HepG2 (cell line): Measurements from ENCODE around the gene ZNF628. TPM values are rescaled to one million over a fixed set of nuclear protein-coding genes. Genes with fewer than 3 reads are reported as not detected.

ENCODE experiments used
- BCL6 ChIP-seq: IDR thresholded peaks from 2 replicates; pipeline ENCODE4 v1.6.1; 2016; ENCODE audit warnings: missing genetic modification reagents, missing compliant biosample characterization
- GZF1 ChIP-seq: sonication (generic); formaldehyde crosslinking; IDR thresholded peaks from 2 replicates; pipeline ENCODE4 v1.5.1; 2020; ENCODE audit warnings: mild to moderate bottlenecking, missing genetic modification reagents
- KAT8 ChIP-seq: IDR thresholded peaks from 2 replicates; pipeline ENCODE4 v1.6.1; 2016; ENCODE audit warnings: missing genetic modification reagents, missing compliant biosample characterization
- MLLT10 ChIP-seq: sonication (generic); formaldehyde crosslinking; IDR thresholded peaks from 2 replicates; pipeline ENCODE4 v1.4.0; 2020; ENCODE audit warnings: missing genetic modification reagents
- PITX1 ChIP-seq: sonication (generic); formaldehyde crosslinking; IDR thresholded peaks from 2 replicates; pipeline ENCODE4 v1.5.1; 2020; ENCODE audit warnings: mild to moderate bottlenecking, missing genetic modification reagents
- RNF2 ChIP-seq: fragments of 450-650 bp; conservative IDR thresholded peaks from 2 replicates; pipeline ENCODE4 v1.6.1; 2016; ENCODE audit warnings: low read depth
- SALL2 ChIP-seq: sonication (generic); formaldehyde crosslinking; IDR thresholded peaks from 2 replicates; pipeline ENCODE4 v1.8.1; 2023; ENCODE audit warnings: mild to moderate bottlenecking, missing genetic modification reagents, inconsistent platforms
- SIX4 ChIP-seq: sonication (generic); formaldehyde crosslinking; IDR thresholded peaks from 2 replicates; pipeline ENCODE4 v1.4.0; 2020; ENCODE audit warnings: missing genetic modification reagents
- SOX13 ChIP-seq, 3 experiments: fragments of 450-650 bp in 1 of 3; sonication (generic) in 1 of 3; formaldehyde crosslinking in 1 of 3; IDR thresholded peaks in 2 of 3; conservative IDR thresholded peaks in 1 of 3; 2 replicates each; pipeline versions ENCODE4 v1.5.0 to v1.6.1; 2016 to 2020; ENCODE audit warnings: antibody characterized with exemption in 1 of 3, mild to moderate bottlenecking in 1 of 3, missing compliant biosample characterization in 1 of 3, missing genetic modification reagents in 1 of 3, moderate library complexity in 1 of 3
- U2AF2 ChIP-seq: fragments of 200-400 bp; formaldehyde crosslinking; IDR thresholded peaks from 2 replicates; pipeline ENCODE4 v1.6.1; 2017; ENCODE audit warnings: low read depth, mild to moderate bottlenecking, low read length
- ZFP90 ChIP-seq: sonication (generic); formaldehyde crosslinking; IDR thresholded peaks from 2 replicates; pipeline ENCODE4 v1.8.0; 2022; ENCODE audit warnings: missing genetic modification reagents, mild to moderate bottlenecking, inconsistent platforms, borderline replicate concordance
- ZNF446 ChIP-seq: sonication (generic); formaldehyde crosslinking; IDR thresholded peaks from 2 replicates; pipeline ENCODE4 v1.5.0; 2020; ENCODE audit warnings: mild to moderate bottlenecking, missing genetic modification reagents
- ZNF562 ChIP-seq: sonication (generic); formaldehyde crosslinking; IDR thresholded peaks from 2 replicates; pipeline ENCODE4 v1.8.0; 2022; ENCODE audit warnings: missing genetic modification reagents, borderline replicate concordance
- ZNF766 ChIP-seq: sonication (generic); formaldehyde crosslinking; IDR thresholded peaks from 2 replicates; pipeline ENCODE4 v1.5.0; 2020; ENCODE audit warnings: missing genetic modification reagents, borderline replicate concordance
- polyA plus RNA-seq, 8 experiments: library from polyadenylated mRNA; depleted of rRNA in 3 of 8; stranded (reverse) in 7 of 8; unstranded in 1 of 8; fragments of >200 nt; fragmentation: Illumina TruSeq in 4 of 8; extraction: Trizol in 4 of 8; gene quantifications; 2 replicates each; pipeline versions ENCODE4 v1.2.1 to v1.2.3, GENCODE V29; 2011 to 2016; ENCODE audit warnings: low read depth in 4 of 8, missing spikeins in 1 of 8, mixed read lengths in 1 of 8; ENCODE audit not compliant: insufficient read depth in 1 of 8
- total RNA-seq, 5 experiments: library from RNA; depleted of rRNA; stranded (reverse); fragments of >200 nt; fragmentation: Illumina TruSeq; extraction: Trizol; gene quantifications; 2 replicates each; pipeline ENCODE4 v1.2.3, GENCODE V29; 2016; ENCODE audit warnings: low read depth in 1 of 5
- TF ChIP-seq, protein P1 (sequence below): IDR thresholded peaks from 2 replicates; pipeline ENCODE4 v1.6.1; 2016; ENCODE audit warnings: low read depth, control low read depth
- TF ChIP-seq, protein P2 (sequence below): sonication (generic); formaldehyde crosslinking; IDR thresholded peaks from 2 replicates; pipeline ENCODE4 v1.5.0; 2020; ENCODE audit warnings: mild to moderate bottlenecking, missing genetic modification reagents, borderline replicate concordance
- TF ChIP-seq, protein P3 (sequence below): sonication (generic); formaldehyde crosslinking; IDR thresholded peaks from 2 replicates; pipeline ENCODE4 v1.8.0; 2023; ENCODE audit warnings: mild to moderate bottlenecking, missing genetic modification reagents
- TF ChIP-seq, protein P4 (sequence below): sonication (generic); formaldehyde crosslinking; IDR thresholded peaks from 2 replicates; pipeline ENCODE4 v1.4.0; 2020; ENCODE audit warnings: mild to moderate bottlenecking, missing genetic modification reagents
- TF ChIP-seq, protein P5 (sequence below): IDR thresholded peaks from 2 replicates; pipeline ENCODE4 v1.6.1; 2018; ENCODE audit warnings: missing genetic modification reagents, mild to moderate bottlenecking, missing compliant biosample characterization
- TF ChIP-seq, protein P6 (sequence below): sonication (generic); formaldehyde crosslinking; conservative IDR thresholded peaks from 2 replicates; pipeline ENCODE4 v1.4.0; 2020; ENCODE audit warnings: missing genetic modification reagents

The ZNF628 gene
- total and polyA plus RNA-seq, 2 of the 13 experiments (the other 11 are each of a cell fraction or from before 2014, with no cell fraction given) = 0.54 to 1.2 TPM

DNA sequence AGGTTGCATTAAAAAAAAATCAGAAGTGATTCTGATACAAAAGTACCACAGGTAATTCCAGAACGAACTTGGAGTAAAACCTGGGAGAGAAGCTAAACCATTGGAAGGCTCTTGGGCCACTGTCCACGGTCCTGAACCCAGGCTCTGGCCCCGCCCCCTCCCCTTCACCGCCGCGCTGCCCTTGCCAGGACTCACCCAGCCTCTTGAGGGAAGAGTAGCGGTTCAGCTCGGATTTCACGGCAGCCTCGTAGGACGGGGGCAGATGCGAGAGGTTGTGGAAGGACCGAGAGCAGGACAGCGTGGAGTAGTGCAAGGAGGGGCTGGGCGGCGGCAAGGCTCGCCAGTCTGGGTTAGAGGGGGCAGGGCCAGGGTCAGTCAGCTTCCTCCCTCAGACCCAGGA lies 39.0 kb upstream of the ZNF628 start (continued):
- TF ChIP-seq, protein P1, sequence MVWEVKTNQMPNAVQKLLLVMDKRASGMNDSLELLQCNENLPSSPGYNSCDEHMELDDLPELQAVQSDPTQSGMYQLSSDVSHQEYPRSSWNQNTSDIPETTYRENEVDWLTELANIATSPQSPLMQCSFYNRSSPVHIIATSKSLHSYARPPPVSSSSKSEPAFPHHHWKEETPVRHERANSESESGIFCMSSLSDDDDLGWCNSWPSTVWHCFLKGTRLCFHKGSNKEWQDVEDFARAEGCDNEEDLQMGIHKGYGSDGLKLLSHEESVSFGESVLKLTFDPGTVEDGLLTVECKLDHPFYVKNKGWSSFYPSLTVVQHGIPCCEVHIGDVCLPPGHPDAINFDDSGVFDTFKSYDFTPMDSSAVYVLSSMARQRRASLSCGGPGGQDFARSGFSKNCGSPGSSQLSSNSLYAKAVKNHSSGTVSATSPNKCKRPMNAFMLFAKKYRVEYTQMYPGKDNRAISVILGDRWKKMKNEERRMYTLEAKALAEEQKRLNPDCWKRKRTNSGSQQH (CRISPR knock-in tag) = peak; percentile 83; the same call in 1 of the 2 replicates
- TF ChIP-seq ZNF766 (0 out of 2 replicates have a peak, but pooled peaks have one; percentile 36), PITX1 (CRISPR knock-in tag) (0 out of 2 replicates have a peak, but pooled peaks have one; percentile 27), ZNF446 (CRISPR knock-in tag) (peak; percentile 90), U2AF2 (no peak), MLLT10 (CRISPR knock-in tag) (no peak), SALL2 (CRISPR knock-in tag) (0 out of 2 replicates have a peak, but pooled peaks have one; percentile 60), RNF2 (no peak), SOX13 (IDR thresholded peaks at IDR 0.05) (no peak), SOX13 (CRISPR knock-in tag; conservative IDR thresholded peaks at IDR 0.05 in 1 of 2, IDR thresholded peaks at IDR 0.05 in 1 of 2) (no peak), SIX4 (CRISPR knock-in tag) (peak; percentile 59; the same call in 1 of the 2 replicates), ZNF562 (CRISPR knock-in tag) (no peak), BCL6 (CRISPR knock-in tag) (peak; percentile 36; the same call in 1 of the 2 replicates), ZFP90 (no peak), GZF1 (CRISPR knock-in tag) (0 out of 2 replicates have a peak, but pooled peaks have one; percentile 56), KAT8 (CRISPR knock-in tag) (peak; percentile 45; the same call in 1 of the 2 replicates)
- TF ChIP-seq, protein P2, sequence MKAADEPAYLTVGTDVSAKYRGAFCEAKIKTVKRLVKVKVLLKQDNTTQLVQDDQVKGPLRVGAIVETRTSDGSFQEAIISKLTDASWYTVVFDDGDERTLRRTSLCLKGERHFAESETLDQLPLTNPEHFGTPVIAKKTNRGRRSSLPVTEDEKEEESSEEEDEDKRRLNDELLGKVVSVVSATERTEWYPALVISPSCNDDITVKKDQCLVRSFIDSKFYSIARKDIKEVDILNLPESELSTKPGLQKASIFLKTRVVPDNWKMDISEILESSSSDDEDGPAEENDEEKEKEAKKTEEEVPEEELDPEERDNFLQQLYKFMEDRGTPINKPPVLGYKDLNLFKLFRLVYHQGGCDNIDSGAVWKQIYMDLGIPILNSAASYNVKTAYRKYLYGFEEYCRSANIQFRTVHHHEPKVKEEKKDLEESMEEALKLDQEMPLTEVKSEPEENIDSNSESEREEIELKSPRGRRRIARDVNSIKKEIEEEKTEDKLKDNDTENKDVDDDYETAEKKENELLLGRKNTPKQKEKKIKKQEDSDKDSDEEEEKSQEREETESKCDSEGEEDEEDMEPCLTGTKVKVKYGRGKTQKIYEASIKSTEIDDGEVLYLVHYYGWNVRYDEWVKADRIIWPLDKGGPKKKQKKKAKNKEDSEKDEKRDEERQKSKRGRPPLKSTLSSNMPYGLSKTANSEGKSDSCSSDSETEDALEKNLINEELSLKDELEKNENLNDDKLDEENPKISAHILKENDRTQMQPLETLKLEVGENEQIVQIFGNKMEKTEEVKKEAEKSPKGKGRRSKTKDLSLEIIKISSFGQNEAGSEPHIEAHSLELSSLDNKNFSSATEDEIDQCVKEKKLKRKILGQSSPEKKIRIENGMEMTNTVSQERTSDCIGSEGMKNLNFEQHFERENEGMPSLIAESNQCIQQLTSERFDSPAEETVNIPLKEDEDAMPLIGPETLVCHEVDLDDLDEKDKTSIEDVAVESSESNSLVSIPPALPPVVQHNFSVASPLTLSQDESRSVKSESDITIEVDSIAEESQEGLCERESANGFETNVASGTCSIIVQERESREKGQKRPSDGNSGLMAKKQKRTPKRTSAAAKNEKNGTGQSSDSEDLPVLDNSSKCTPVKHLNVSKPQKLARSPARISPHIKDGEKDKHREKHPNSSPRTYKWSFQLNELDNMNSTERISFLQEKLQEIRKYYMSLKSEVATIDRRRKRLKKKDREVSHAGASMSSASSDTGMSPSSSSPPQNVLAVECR = peak; percentile 43; the same call in 1 of the 2 replicates
- TF ChIP-seq, protein P3, sequence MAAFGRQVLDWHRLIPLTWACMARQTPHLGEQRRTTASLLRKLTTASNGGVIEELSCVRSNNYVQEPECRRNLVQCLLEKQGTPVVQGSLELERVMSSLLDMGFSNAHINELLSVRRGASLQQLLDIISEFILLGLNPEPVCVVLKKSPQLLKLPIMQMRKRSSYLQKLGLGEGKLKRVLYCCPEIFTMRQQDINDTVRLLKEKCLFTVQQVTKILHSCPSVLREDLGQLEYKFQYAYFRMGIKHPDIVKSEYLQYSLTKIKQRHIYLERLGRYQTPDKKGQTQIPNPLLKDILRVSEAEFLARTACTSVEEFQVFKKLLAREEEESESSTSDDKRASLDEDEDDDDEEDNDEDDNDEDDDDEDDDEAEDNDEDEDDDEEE (CRISPR knock-in tag) = peak; percentile 81
- TF ChIP-seq, protein P4, sequence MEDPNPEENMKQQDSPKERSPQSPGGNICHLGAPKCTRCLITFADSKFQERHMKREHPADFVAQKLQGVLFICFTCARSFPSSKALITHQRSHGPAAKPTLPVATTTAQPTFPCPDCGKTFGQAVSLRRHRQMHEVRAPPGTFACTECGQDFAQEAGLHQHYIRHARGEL (CRISPR knock-in tag) = no peak
- TF ChIP-seq, protein P5, sequence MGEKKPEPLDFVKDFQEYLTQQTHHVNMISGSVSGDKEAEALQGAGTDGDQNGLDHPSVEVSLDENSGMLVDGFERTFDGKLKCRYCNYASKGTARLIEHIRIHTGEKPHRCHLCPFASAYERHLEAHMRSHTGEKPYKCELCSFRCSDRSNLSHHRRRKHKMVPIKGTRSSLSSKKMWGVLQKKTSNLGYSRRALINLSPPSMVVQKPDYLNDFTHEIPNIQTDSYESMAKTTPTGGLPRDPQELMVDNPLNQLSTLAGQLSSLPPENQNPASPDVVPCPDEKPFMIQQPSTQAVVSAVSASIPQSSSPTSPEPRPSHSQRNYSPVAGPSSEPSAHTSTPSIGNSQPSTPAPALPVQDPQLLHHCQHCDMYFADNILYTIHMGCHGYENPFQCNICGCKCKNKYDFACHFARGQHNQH = peak; percentile 70; the same call in 1 of the 2 replicates
- TF ChIP-seq, protein P6, sequence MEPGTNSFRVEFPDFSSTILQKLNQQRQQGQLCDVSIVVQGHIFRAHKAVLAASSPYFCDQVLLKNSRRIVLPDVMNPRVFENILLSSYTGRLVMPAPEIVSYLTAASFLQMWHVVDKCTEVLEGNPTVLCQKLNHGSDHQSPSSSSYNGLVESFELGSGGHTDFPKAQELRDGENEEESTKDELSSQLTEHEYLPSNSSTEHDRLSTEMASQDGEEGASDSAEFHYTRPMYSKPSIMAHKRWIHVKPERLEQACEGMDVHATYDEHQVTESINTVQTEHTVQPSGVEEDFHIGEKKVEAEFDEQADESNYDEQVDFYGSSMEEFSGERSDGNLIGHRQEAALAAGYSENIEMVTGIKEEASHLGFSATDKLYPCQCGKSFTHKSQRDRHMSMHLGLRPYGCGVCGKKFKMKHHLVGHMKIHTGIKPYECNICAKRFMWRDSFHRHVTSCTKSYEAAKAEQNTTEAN (CRISPR knock-in tag) = 0 out of 2 replicates have a peak, but pooled peaks have one; percentile 59
